NT2/D1 (cell line): ENCODE measurements around the gene CEP76.

Experiments used
- SUZ12 ChIP-seq: IDR thresholded peaks from 2 replicates; pipeline ENCODE4 v1.6.1; 2011; ENCODE audit not compliant: insufficient read length, insufficient read depth; ENCODE audit errors: extremely low read depth
- YY1 ChIP-seq: IDR thresholded peaks from 2 replicates; pipeline ENCODE4 v1.6.1; 2011; ENCODE audit not compliant: insufficient read length, insufficient read depth
- ZNF274 ChIP-seq: IDR thresholded peaks from 2 replicates; pipeline ENCODE4 v1.6.1; 2011; ENCODE audit warnings: mild to moderate bottlenecking, low read depth, low read length

- TF ChIP-seq YY1 (no peak), SUZ12 (no peak), ZNF274 (no peak)
Observed at GRCh38 chr18:12745095-12745795, 42.7 kb upstream of the CEP76 start.
